IMR-90 (cell line): ENCODE data around the gene AREL1. TPM values are rescaled to one million over a fixed set of nuclear protein-coding genes. Genes with fewer than 3 reads are reported as not detected.

Source experiments
- ATAC-seq: fragments of 200-7000 bp; cut with Tn5 transposase; 2 replicates; pipeline ENCODE4 v1.9.1; 2020; ENCODE audit warnings: low read depth, mild to moderate bottlenecking, moderate library complexity
- BruUV-seq: library from RNA; stranded (reverse); fragments of 400-500 nt; replicated peaks from 2 replicates; lab custom pipeline; 2021; lab: Mats Ljungman, UMichigan
- CTCF ChIA-PET: fragments of 300-600 bp; formaldehyde crosslinking; extraction: SDS; loops from one replicate; lab custom pipeline; 2021; ENCODE audit warnings: antibody characterized with exemption; lab: Yijun Ruan, JAX
- POLR2A ChIA-PET: fragments of 300-600 bp; sonication (Branson Sonifier 250); formaldehyde crosslinking; loops from one replicate; lab custom pipeline; 2022; ENCODE audit warnings: antibody characterized with exemption; ENCODE audit not compliant: unreplicated experiment; lab: Charles Lee
- DNase-seq: peaks from one replicate; pipeline ENCODE4 v3.0.0; 2013
- H2AFZ ChIP-seq: replicated peaks from 2 replicates; pipeline ENCODE3; 2013; ENCODE audit warnings: low read length, mild to moderate bottlenecking; ENCODE audit not compliant: poor library complexity
- H2AK5ac ChIP-seq: 2 replicates; pipeline ENCODE4 v1.6.1; 2013; ENCODE audit warnings: low read depth, low read length, inconsistent platforms
- H2AK9ac ChIP-seq: replicated peaks from 2 replicates; pipeline ENCODE3; 2013; ENCODE audit warnings: mild to moderate bottlenecking, low read depth, low read length, moderate library complexity; ENCODE audit not compliant: poor library complexity
- H2BK120ac ChIP-seq: 2 replicates; pipeline ENCODE4 v1.6.1; 2013; ENCODE audit warnings: low read depth, low read length, inconsistent platforms
- H2BK15ac ChIP-seq: 3 replicates; pipeline ENCODE4 v1.6.1; 2013; ENCODE audit warnings: low read depth, low read length, inconsistent platforms
- H2BK20ac ChIP-seq: 2 replicates; pipeline ENCODE4 v1.6.1; 2013; ENCODE audit warnings: low read depth, mild to moderate bottlenecking, inconsistent platforms, low read length, moderate library complexity
- H2BK5ac ChIP-seq: 2 replicates; pipeline ENCODE4 v1.6.1; 2013; ENCODE audit warnings: mild to moderate bottlenecking, low read depth, low read length, inconsistent platforms; ENCODE audit not compliant: poor library complexity, severe bottlenecking
- H3K14ac ChIP-seq: replicated peaks from 2 replicates; pipeline ENCODE4 v1.6.1; 2013; ENCODE audit warnings: low read depth, low read length, inconsistent platforms
- H3K18ac ChIP-seq: 2 replicates; pipeline ENCODE4 v1.6.1; 2013; ENCODE audit warnings: low read depth, low read length, control low read depth
- H3K23ac ChIP-seq: 2 replicates; pipeline ENCODE4 v1.6.1; 2013; ENCODE audit warnings: low read depth, low read length, inconsistent platforms
- H3K27ac ChIP-seq: 2 replicates; pipeline ENCODE4 v1.5.1; 2013; ENCODE audit warnings: mild to moderate bottlenecking, control low read depth, low read length; ENCODE audit not compliant: insufficient read depth
- H3K27me3 ChIP-seq: 2 replicates; pipeline ENCODE4 v1.6.1; 2013; ENCODE audit warnings: low read length; ENCODE audit not compliant: control insufficient read depth, insufficient read depth
- H3K36me3 ChIP-seq: 2 replicates; pipeline ENCODE4 v1.6.1; 2013; ENCODE audit warnings: low read length, mixed read lengths; ENCODE audit not compliant: control insufficient read depth, insufficient read depth
- H3K4ac ChIP-seq: 2 replicates; pipeline ENCODE4 v1.6.1; 2013; ENCODE audit warnings: low read depth, low read length, inconsistent platforms
- H3K4me1 ChIP-seq: 2 replicates; pipeline ENCODE4 v1.6.1; 2013; ENCODE audit warnings: low read length, mixed read lengths; ENCODE audit not compliant: control insufficient read depth, insufficient read depth
- H3K4me2 ChIP-seq: 2 replicates; pipeline ENCODE4 v1.6.1; 2013; ENCODE audit warnings: low read depth, mild to moderate bottlenecking, control low read depth, low read length, moderate library complexity
- H3K4me3 ChIP-seq: 2 replicates; pipeline ENCODE4 v1.5.1; 2013; ENCODE audit warnings: low read depth, mild to moderate bottlenecking, control low read depth, low read length, moderate library complexity; ENCODE audit not compliant: insufficient read depth
- H3K56ac ChIP-seq: 2 replicates; pipeline ENCODE4 v1.6.1; 2013; ENCODE audit warnings: low read length, inconsistent platforms; ENCODE audit not compliant: insufficient read depth; ENCODE audit errors: extremely low read depth
- H3K79me1 ChIP-seq, 2 experiments: 2 replicates each; pipeline ENCODE4 v1.6.1; 2013; ENCODE audit warnings: low read length in 2 of 2, inconsistent platforms in 1 of 2, low read depth in 1 of 2
- H3K9ac ChIP-seq: 2 replicates; pipeline ENCODE4 v1.6.1; 2013; ENCODE audit warnings: low read depth, low read length, control low read depth
- H3K9me1 ChIP-seq: 2 replicates; pipeline ENCODE4 v1.6.1; 2013; ENCODE audit warnings: low read length, inconsistent platforms; ENCODE audit not compliant: insufficient read depth
- H3K9me3 ChIP-seq: 2 replicates; pipeline ENCODE4 v1.6.1; 2013; ENCODE audit warnings: low read length; ENCODE audit not compliant: control insufficient read depth, insufficient read depth
- H4K20me1 ChIP-seq: 2 replicates; pipeline ENCODE4 v1.6.1; 2013; ENCODE audit warnings: low read length, inconsistent platforms; ENCODE audit not compliant: insufficient read depth
- H4K5ac ChIP-seq: 2 replicates; pipeline ENCODE4 v1.6.1; 2013; ENCODE audit warnings: mild to moderate bottlenecking, low read depth, low read length, control low read depth
- H4K8ac ChIP-seq, 2 experiments: 2 replicates each; pipeline ENCODE4 v1.6.1; 2013; ENCODE audit warnings: low read depth in 2 of 2, low read length in 2 of 2, control low read depth in 1 of 2, inconsistent platforms in 1 of 2
- H4K91ac ChIP-seq: 2 replicates; pipeline ENCODE4 v1.6.1; 2013; ENCODE audit warnings: low read depth, low read length, inconsistent platforms; ENCODE audit not compliant: insufficient read depth
- BHLHE40 ChIP-seq: fragments of 150-350 bp; IDR thresholded peaks from 2 replicates; pipeline ENCODE4 v1.6.1; 2016; ENCODE audit warnings: mild to moderate bottlenecking, low read depth, low read length
- CEBPB ChIP-seq: IDR thresholded peaks from 2 replicates; pipeline ENCODE4 v1.6.1; 2012; ENCODE audit warnings: low read depth, low read length, improper control_type of control experiment
- CHD1 ChIP-seq: IDR thresholded peaks from 2 replicates; pipeline ENCODE4 v1.6.1; 2012; ENCODE audit warnings: low read depth, low read length, improper control_type of control experiment
- FOS ChIP-seq: fragments of 150-350 bp; IDR thresholded peaks from 2 replicates; pipeline ENCODE4 v1.6.1; 2016; ENCODE audit warnings: low read depth, low read length
- MAFK ChIP-seq: IDR thresholded peaks from 2 replicates; pipeline ENCODE4 v1.6.1; 2012; ENCODE audit warnings: low read depth, low read length, improper control_type of control experiment
- MAZ ChIP-seq: IDR thresholded peaks from 2 replicates; pipeline ENCODE4 v1.6.1; 2012; ENCODE audit warnings: low read depth, mild to moderate bottlenecking, low read length, improper control_type of control experiment, moderate library complexity, borderline replicate concordance
- NFE2L2 ChIP-seq: fragments of 150-350 bp; IDR thresholded peaks from 2 replicates; pipeline ENCODE4 v1.6.1; 2016; ENCODE audit warnings: low read depth, mild to moderate bottlenecking, low read length
- POLR2A ChIP-seq: IDR thresholded peaks from 2 replicates; pipeline ENCODE4 v1.6.1; 2012; ENCODE audit warnings: mild to moderate bottlenecking, low read depth, low read length
- RAD21 ChIP-seq: IDR thresholded peaks from 2 replicates; pipeline ENCODE4 v1.6.1; 2012; ENCODE audit warnings: low read length, improper control_type of control experiment
- RCOR1 ChIP-seq: IDR thresholded peaks from 2 replicates; pipeline ENCODE4 v1.6.1; 2012; ENCODE audit warnings: mild to moderate bottlenecking, low read length, improper control_type of control experiment; ENCODE audit not compliant: insufficient replicate concordance
- RFX5 ChIP-seq: IDR thresholded peaks from 2 replicates; pipeline ENCODE4 v1.8.0; 2012; ENCODE audit warnings: low read depth, mild to moderate bottlenecking, low read length, moderate library complexity
- SMC3 ChIP-seq: fragments of 150-350 bp; IDR thresholded peaks from 2 replicates; pipeline ENCODE4 v1.6.1; 2016; ENCODE audit warnings: low read depth, mild to moderate bottlenecking, antibody characterized with exemption, low read length, moderate library complexity
- WGBS, 2 experiments: methylation state at CpG; one replicate each; pipeline versions ENCODE4 v1.1.5 to v1.1.7; 2013; ENCODE audit warnings: missing lambda C conversion rate in 2 of 2; ENCODE audit not compliant: insufficient read length in 1 of 2; ENCODE audit errors: extremely low coverage in 2 of 2; 5-methylcytosine and 5-hydroxymethylcytosine counted together
- dilution Hi-C: fragments of 300-500 bp; cut with HindIII; formaldehyde crosslinking; loops from one replicate; pipeline ENCODE4 v1.14.3; 2018; ENCODE audit warnings: low sequenced_read_pairs; ENCODE audit not compliant: unreplicated experiment
- in situ Hi-C: fragments of 300-500 bp; cut with MboI; formaldehyde crosslinking; loops from 3 replicates; pipeline ENCODE4 v1.14.3; 2019; ENCODE audit warnings: low sequenced_read_pairs, inconsistent platforms, mixed read lengths
- intact Hi-C: fragments of 100-400 bp; cut with micrococcal nuclease; formaldehyde crosslinking; loops from 2 replicates; pipeline ENCODE4 v1.10.0; 2022
- polyA plus RNA-seq, 3 experiments: library from polyadenylated mRNA; depleted of rRNA; stranded (reverse); fragments of >200 nt; gene quantifications; 2 replicates each; pipeline ENCODE4 v1.2.3, GENCODE V29; 2012; ENCODE audit warnings: low replicate concordance in 1 of 3
- total RNA-seq: library from RNA; depleted of rRNA; stranded (reverse); fragments of >200 nt; gene quantifications from 2 replicates; pipeline ENCODE4 v1.2.3, GENCODE V29; 2012
- TF ChIP-seq, protein P1 (sequence below): fragments of 150-350 bp; IDR thresholded peaks from 2 replicates; pipeline ENCODE4 v1.6.1; 2017; ENCODE audit warnings: mild to moderate bottlenecking, antibody characterized with exemption, low read length, low read depth
- TF ChIP-seq, protein P2 (sequence below): fragments of 150-350 bp; IDR thresholded peaks from 2 replicates; pipeline ENCODE4 v1.6.1; 2016; ENCODE audit warnings: low read depth, mild to moderate bottlenecking, low read length, moderate library complexity, borderline replicate concordance
- TF ChIP-seq, protein P3 (sequence below): conservative IDR thresholded peaks from 2 replicates; pipeline ENCODE4 v1.5.1; 2012; ENCODE audit warnings: mild to moderate bottlenecking, low read depth, low read length, improper control_type of control experiment

The AREL1 gene
- total and polyA plus RNA-seq, 2 of the 4 experiments (the other 2 are of a cell fraction) = 30.0 to 39.3 TPM

DNA sequence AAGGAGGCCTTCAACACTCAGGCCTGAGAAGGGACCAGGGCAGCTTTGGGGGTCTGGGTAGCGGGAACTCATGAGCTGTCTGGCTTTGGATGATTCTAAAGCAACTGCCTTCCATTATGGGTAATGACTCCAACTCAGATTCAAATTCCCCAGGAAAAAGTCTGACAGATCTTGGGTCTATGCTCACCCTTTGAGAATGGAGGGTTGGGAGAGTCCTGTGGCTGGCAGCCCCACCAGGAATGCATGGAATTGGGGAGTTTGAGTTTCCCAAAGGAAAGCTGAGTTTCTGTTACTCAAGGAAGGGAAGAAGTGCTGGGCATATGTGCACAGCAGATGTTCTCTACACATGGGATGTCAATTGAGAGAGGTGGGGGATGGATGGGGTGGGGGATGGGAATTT, 78.4 kb downstream of the AREL1 start:
- Histone ChIP-seq H3K4ac (peak overlapping the region; percentile 50; the same call in 1 of the 2 replicates), H4K5ac (no peak overlapping the region), H3K56ac (no peak overlapping the region), H2BK120ac (peak overlapping the region; percentile 32), H3K9ac (no peak overlapping the region), H3K18ac (no peak overlapping the region), H2BK20ac (peak overlapping the region; percentile 20; the same call in 1 of the 2 replicates), H3K4me1 (peaks cover 34% of the 10 kb centered on the region), H3K23ac (0 out of 2 replicates have a peak overlapping the region, but pooled peaks have one; percentile 16), H4K8ac (peak overlapping the region in 1 of 2 experiments; percentile 36; a peak in 1 of 4 replicates), H3K4me3 (no peak overlapping the region), H3K27me3 (no peaks in the 10 kb centered on the region), H3K9me1 (peaks cover 13% of the 10 kb centered on the region), H3K79me1 (no peaks in the 10 kb centered on the region), H3K4me2 (no peak overlapping the region), H3K9me3 (no peaks in the 10 kb centered on the region), H3K27ac (no peak overlapping the region), H4K20me1 (no peaks in the 10 kb centered on the region), H2BK5ac (no peak overlapping the region), H2AK9ac (peak overlapping the region; percentile 12), H4K91ac (peak overlapping the region; percentile 53; the same call in 1 of the 2 replicates), H2AFZ (peak overlapping the region; percentile 54), H3K14ac (0 out of 2 replicates have a peak overlapping the region, but pooled peaks have one; percentile 2), H2BK15ac (peak overlapping the region; percentile 12; the same call in 1 of the 3 replicates), H3K36me3 (no peaks in the 10 kb centered on the region), H2AK5ac (peak overlapping the region; percentile 32; the same call in 1 of the 2 replicates)
- CTCF ChIA-PET = interaction anchor here (0.6 kb wide), 1 partner anchor 128 kb away, joined by 4 read pairs; no protein-coding TSS in a partner anchor
- POLR2A ChIA-PET = no interaction called here
- no TSS peak for BruUV-seq
- in situ Hi-C loops = no loop called here
- WGBS, 2 experiments = no CpG with 5 or more reads among the region's 1 CpG
- dilution Hi-C loops = no loop called here
- DNase-seq (peak; percentile 40), ATAC-seq (peak; percentile 24; the same call in 1 of the 2 replicates)
- no peak for TF ChIP-seq MAZ
- TF ChIP-seq, protein P1, sequence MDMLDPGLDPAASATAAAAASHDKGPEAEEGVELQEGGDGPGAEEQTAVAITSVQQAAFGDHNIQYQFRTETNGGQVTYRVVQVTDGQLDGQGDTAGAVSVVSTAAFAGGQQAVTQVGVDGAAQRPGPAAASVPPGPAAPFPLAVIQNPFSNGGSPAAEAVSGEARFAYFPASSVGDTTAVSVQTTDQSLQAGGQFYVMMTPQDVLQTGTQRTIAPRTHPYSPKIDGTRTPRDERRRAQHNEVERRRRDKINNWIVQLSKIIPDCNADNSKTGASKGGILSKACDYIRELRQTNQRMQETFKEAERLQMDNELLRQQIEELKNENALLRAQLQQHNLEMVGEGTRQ = no peak
- no peak for TF ChIP-seq CEBPB
- TF ChIP-seq, protein P2, sequence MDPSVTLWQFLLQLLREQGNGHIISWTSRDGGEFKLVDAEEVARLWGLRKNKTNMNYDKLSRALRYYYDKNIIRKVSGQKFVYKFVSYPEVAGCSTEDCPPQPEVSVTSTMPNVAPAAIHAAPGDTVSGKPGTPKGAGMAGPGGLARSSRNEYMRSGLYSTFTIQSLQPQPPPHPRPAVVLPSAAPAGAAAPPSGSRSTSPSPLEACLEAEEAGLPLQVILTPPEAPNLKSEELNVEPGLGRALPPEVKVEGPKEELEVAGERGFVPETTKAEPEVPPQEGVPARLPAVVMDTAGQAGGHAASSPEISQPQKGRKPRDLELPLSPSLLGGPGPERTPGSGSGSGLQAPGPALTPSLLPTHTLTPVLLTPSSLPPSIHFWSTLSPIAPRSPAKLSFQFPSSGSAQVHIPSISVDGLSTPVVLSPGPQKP = no peak
- no peak for TF ChIP-seq MAFK
- no peak for TF ChIP-seq RAD21
- TF ChIP-seq FOS = no peak
- TF ChIP-seq POLR2A = no peak
- TF ChIP-seq RCOR1 = no peak
- no peak for TF ChIP-seq NFE2L2
- no peak for TF ChIP-seq BHLHE40
- TF ChIP-seq RFX5 = no peak
- no peak for TF ChIP-seq SMC3
- TF ChIP-seq, protein P3, sequence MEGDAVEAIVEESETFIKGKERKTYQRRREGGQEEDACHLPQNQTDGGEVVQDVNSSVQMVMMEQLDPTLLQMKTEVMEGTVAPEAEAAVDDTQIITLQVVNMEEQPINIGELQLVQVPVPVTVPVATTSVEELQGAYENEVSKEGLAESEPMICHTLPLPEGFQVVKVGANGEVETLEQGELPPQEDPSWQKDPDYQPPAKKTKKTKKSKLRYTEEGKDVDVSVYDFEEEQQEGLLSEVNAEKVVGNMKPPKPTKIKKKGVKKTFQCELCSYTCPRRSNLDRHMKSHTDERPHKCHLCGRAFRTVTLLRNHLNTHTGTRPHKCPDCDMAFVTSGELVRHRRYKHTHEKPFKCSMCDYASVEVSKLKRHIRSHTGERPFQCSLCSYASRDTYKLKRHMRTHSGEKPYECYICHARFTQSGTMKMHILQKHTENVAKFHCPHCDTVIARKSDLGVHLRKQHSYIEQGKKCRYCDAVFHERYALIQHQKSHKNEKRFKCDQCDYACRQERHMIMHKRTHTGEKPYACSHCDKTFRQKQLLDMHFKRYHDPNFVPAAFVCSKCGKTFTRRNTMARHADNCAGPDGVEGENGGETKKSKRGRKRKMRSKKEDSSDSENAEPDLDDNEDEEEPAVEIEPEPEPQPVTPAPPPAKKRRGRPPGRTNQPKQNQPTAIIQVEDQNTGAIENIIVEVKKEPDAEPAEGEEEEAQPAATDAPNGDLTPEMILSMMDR = no peak
- TF ChIP-seq CHD1 = no peak
- intact Hi-C loops = loop anchor here (1.0 kb wide), 1 partner anchor 15 kb away; no protein-coding TSS in a partner anchor
